K562 (cell line): Measurements from ENCODE around the gene TSPAN12. TPM values are rescaled to one million over a fixed set of nuclear protein-coding genes. Genes with fewer than 3 reads are reported as not detected.

Experiments used
- ATAC-seq: fragments of 200-7000 bp; cut with Tn5 transposase; 3 replicates; pipeline ENCODE4 v1.9.1; 2020; ENCODE audit warnings: moderate library complexity
- BruUV-seq: library from RNA; stranded (reverse); fragments of 400-500 nt; replicated peaks from 2 replicates; lab custom pipeline; 2021; lab: Mats Ljungman, UMichigan
- CTCF ChIA-PET: fragments of 300-600 bp; formaldehyde crosslinking; extraction: SDS; loops from one replicate; lab custom pipeline; 2021; ENCODE audit warnings: low intra/inter-chr PET ratio; lab: Yijun Ruan, JAX
- POLR2A ChIA-PET: fragments of 300-600, 350-650 bp; sonication (Branson Sonifier 250); formaldehyde crosslinking; extraction: SDS; loops from one replicate; lab custom pipeline; 2021; ENCODE audit warnings: antibody characterized with exemption, inconsistent platforms; lab: Yijun Ruan, JAX
- DNase-seq, 4 experiments: peaks; one replicate each; pipeline versions ENCODE4 v3.0.0 to v3.0.0-alpha.2; 2011 to 2018; ENCODE audit warnings: low spot score in 3 of 4, mixed read lengths in 3 of 4; ENCODE audit errors: extremely low read depth in 1 of 4
- FAIRE-seq: peaks from 2 replicates; lab custom pipeline; 2011; peaks lifted over from hg19 to GRCh38; lab: Jason Lieb, UNC
- H2AFZ ChIP-seq: 2 replicates; pipeline ENCODE4 v1.6.0; 2011; ENCODE audit warnings: low read depth, low read length, control low read depth, inconsistent platforms
- H3K27ac ChIP-seq: fragments of 200-600 bp; 3 replicates; pipeline ENCODE4 v1.8.0; 2011; ENCODE audit warnings: low read depth, mild to moderate bottlenecking, control low read depth, inconsistent platforms, low read length, moderate library complexity, mixed read lengths; ENCODE audit errors: extremely low read depth
- H3K27me3 ChIP-seq, 2 experiments: fragments of 300-600 bp in 1 of 2; 2 replicates in 1 of 2; 3 replicates in 1 of 2; pipeline versions ENCODE4 v1.6.0 to v1.8.0; 2011; ENCODE audit warnings: inconsistent platforms in 2 of 2, low read length in 2 of 2, mild to moderate bottlenecking in 1 of 2, mixed read lengths in 1 of 2, moderate library complexity in 1 of 2; ENCODE audit not compliant: control insufficient read depth in 2 of 2, insufficient read depth in 2 of 2
- H3K36me3 ChIP-seq: fragments of 300-600 bp; 3 replicates; pipeline ENCODE4 v1.8.0; 2011; ENCODE audit warnings: mild to moderate bottlenecking, low read length, inconsistent platforms; ENCODE audit not compliant: control insufficient read depth, insufficient read depth
- H3K4me1 ChIP-seq, 2 experiments: fragments of 200-600 bp in 1 of 2; replicated peaks in 1 of 2; 2 replicates in 1 of 2; 3 replicates in 1 of 2; pipeline versions ENCODE4 v1.5.1 to v1.8.0; 2011; ENCODE audit warnings: inconsistent platforms in 2 of 2, low read length in 2 of 2, mild to moderate bottlenecking in 1 of 2, mixed read lengths in 1 of 2, moderate library complexity in 1 of 2; ENCODE audit not compliant: control insufficient read depth in 2 of 2, insufficient read depth in 2 of 2
- H3K4me2 ChIP-seq: 2 replicates; pipeline ENCODE4 v1.6.1; 2011; ENCODE audit warnings: low read length, control low read depth, inconsistent platforms, mixed read lengths; ENCODE audit not compliant: insufficient read depth
- H3K4me3 ChIP-seq: fragments of 200-600 bp; sonication (generic), shearing (Covaris generic); 2 replicates; pipeline ENCODE4 v1.5.1; 2016; ENCODE audit warnings: control low read depth, inconsistent platforms
- H3K79me2 ChIP-seq: fragments of 200-600 bp; 3 replicates; pipeline ENCODE4 v1.8.0; 2011; ENCODE audit warnings: low read length, inconsistent platforms; ENCODE audit not compliant: control insufficient read depth, insufficient read depth
- H3K9ac ChIP-seq, 2 experiments: 2 replicates each; pipeline versions ENCODE4 v1.6.0 to v1.6.1; 2011; ENCODE audit warnings: low read depth in 2 of 2, low read length in 2 of 2, control low read depth in 1 of 2, inconsistent platforms in 1 of 2, mild to moderate bottlenecking in 1 of 2, mixed read lengths in 1 of 2; ENCODE audit not compliant: insufficient read depth in 1 of 2
- H3K9me1 ChIP-seq: one replicate; pipeline ENCODE4 v1.6.0; 2011; ENCODE audit warnings: inconsistent platforms, mild to moderate bottlenecking, low read length, moderate library complexity; ENCODE audit not compliant: control insufficient read depth, insufficient read depth
- H3K9me3 ChIP-seq: replicated peaks from 2 replicates; pipeline ENCODE4 v1.5.1; 2011; ENCODE audit warnings: low read depth, low read length, inconsistent platforms; ENCODE audit not compliant: control insufficient read depth, insufficient read depth
- H4K20me1 ChIP-seq: replicated peaks from 2 replicates; pipeline ENCODE4 v1.6.1; 2011; ENCODE audit warnings: low read length, inconsistent platforms, mixed read lengths; ENCODE audit not compliant: control insufficient read depth, insufficient read depth
- HDAC2 ChIP-seq: fragments of 450-650 bp; IDR thresholded peaks from 2 replicates; pipeline ENCODE4 v1.6.1; 2016; ENCODE audit warnings: mild to moderate bottlenecking
- NR1H2 ChIP-seq: sonication (generic); formaldehyde crosslinking; IDR thresholded peaks from 2 replicates; pipeline ENCODE4 v1.4.0; 2020; ENCODE audit warnings: mild to moderate bottlenecking, missing genetic modification reagents
- TAF7 ChIP-seq: fragments of 450-650 bp; IDR thresholded peaks from 2 replicates; pipeline ENCODE4 v1.6.1; 2016; ENCODE audit warnings: missing genetic modification characterization, missing compliant biosample characterization
- ZNF24 ChIP-seq: fragments of 450-650 bp; IDR thresholded peaks from 2 replicates; pipeline ENCODE4 v1.6.1; 2016
- ZNF785 ChIP-seq: fragments of 250-450 bp; sonication (Bioruptor Pico); IDR thresholded peaks from 2 replicates; pipeline ENCODE4 v1.4.0; 2020; ENCODE audit warnings: mild to moderate bottlenecking
- WGBS: fragments of 100-300 bp; shearing (Covaris generic); methylation state at CpG from one replicate; pipeline ENCODE4 v1.1.6; 2016; ENCODE audit warnings: low coverage, mixed read lengths; ENCODE audit not compliant: insufficient coverage; ENCODE audit errors: missing lambda C conversion rate; 5-methylcytosine and 5-hydroxymethylcytosine counted together
- in situ Hi-C: fragments of 300-500 bp; cut with MboI; formaldehyde crosslinking; loops from 4 replicates; pipeline ENCODE4 v1.15.0; 2018; ENCODE audit warnings: inconsistent platforms, mixed read lengths
- intact Hi-C: fragments of 100-400 bp; cut with micrococcal nuclease; formaldehyde crosslinking; loops from 2 replicates; pipeline ENCODE4 v1.14.2; 2022
- polyA plus RNA-seq, 8 experiments: library from polyadenylated mRNA; depleted of rRNA in 4 of 8; stranded (reverse) in 5 of 8; unstranded in 3 of 8; fragments of >200 nt; fragmentation: Nextera tagmentation in 2 of 8; fragmentation: Illumina TruSeq in 1 of 8; extraction: Ambion mirVana in 2 of 8; extraction: Trizol in 1 of 8; gene quantifications; 2 replicates each; pipeline versions ENCODE4 v1.2.1 to v1.2.3, GENCODE V29; 2011 to 2014; ENCODE audit warnings: inconsistent platforms in 1 of 8, missing spikeins in 1 of 8
- total RNA-seq, 7 experiments: library from RNA; depleted of rRNA in 6 of 7; stranded (reverse); fragments of >200 nt in 6 of 7; fragmentation: Illumina TruSeq in 2 of 7; extraction: Trizol in 2 of 7; gene quantifications; 2 replicates each; pipeline versions ENCODE4 v1.2.1 to v1.2.3, GENCODE V29; 2011 to 2021; ENCODE audit warnings: low replicate concordance in 1 of 7
- TF ChIP-seq, protein P1 (sequence below): fragments of 250-450 bp; sonication (Bioruptor Pico); IDR thresholded peaks from 2 replicates; pipeline ENCODE4 v1.9.0; 2021; ENCODE audit warnings: mild to moderate bottlenecking, inconsistent platforms
- TF ChIP-seq, protein P2 (sequence below): fragments of 250-450 bp; sonication (Bioruptor Pico); IDR thresholded peaks from 2 replicates; pipeline ENCODE4 v1.4.0; 2020
- TF ChIP-seq, protein P3 (sequence below), 3 experiments: IDR thresholded peaks in 2 of 3; conservative IDR thresholded peaks in 1 of 3; 2 replicates each; pipeline ENCODE4 v1.5.1; 2011 to 2012; ENCODE audit warnings: low read length in 3 of 3, mild to moderate bottlenecking in 3 of 3, control low read depth in 2 of 3, improper control_type of control experiment in 1 of 3, inconsistent platforms in 1 of 3, low read depth in 1 of 3, mixed read lengths in 1 of 3, moderate library complexity in 1 of 3; ENCODE audit not compliant: insufficient read depth in 2 of 3
- TF ChIP-seq, protein P4 (sequence below): fragments of 450-650 bp; IDR thresholded peaks from 2 replicates; pipeline ENCODE4 v1.6.1; 2017; ENCODE audit warnings: antibody characterized with exemption, mild to moderate bottlenecking

Gene TSPAN12
- total and polyA plus RNA-seq, 9 of the 15 experiments (the other 6 are each of a cell fraction or from before 2014, with no cell fraction given), result 0.13 to 1.7 (median 0.35) TPM; not detected in 1

DNA sequence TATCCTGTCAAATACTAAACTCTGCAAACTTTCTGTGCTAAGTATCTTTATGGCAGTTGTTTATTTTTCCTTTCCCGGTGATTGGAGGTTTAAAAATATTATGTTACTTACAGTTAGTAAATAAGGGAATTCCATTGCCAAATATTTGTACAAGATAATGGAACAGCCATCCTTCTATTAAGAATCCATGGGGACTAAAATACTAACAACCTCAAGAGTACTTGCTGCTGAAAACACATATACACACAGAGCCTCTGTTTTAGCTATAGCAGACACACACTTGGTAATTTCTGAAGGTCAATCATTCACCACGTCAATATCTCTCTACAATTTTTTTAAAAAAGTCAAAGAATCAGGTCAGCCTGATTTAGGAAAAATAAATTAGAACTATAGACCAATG is 32.4 kb downstream of the TSPAN12 start:
- DNase-seq, result no peak
- H2AFZ ChIP-seq, result no peak overlapping the region
- WGBS, result 0% methylated on average over 2 of the region's 2 CpGs

More for the DNA sequence above, 32.4 kb downstream of the TSPAN12 start:
- Histone ChIP-seq H3K36me3 (no peaks in the 10 kb centered on the region), H3K9ac (no peak overlapping the region), H3K4me2 (no peak overlapping the region), H3K79me2 (no peaks in the 10 kb centered on the region), H3K4me3 (no peak overlapping the region), H3K9me3 (no peaks in the 10 kb centered on the region), H4K20me1 (no peaks in the 10 kb centered on the region), H3K27me3 (peaks cover 4% of the 10 kb centered on the region in 2 experiments; a peak in 2 of 5 replicates), H3K9me1 (no peaks in the 10 kb centered on the region), H3K4me1 (no peaks in the 10 kb centered on the region), H3K27ac (no peak overlapping the region)
- intact Hi-C loops (no loop called here), in situ Hi-C loops (no loop called here)
- ChIA-PET CTCF (no interaction called here), POLR2A (no interaction called here)
- ATAC-seq, result no peak
- BruUV-seq, result no TSS peak
- FAIRE-seq, result no peak
- TF ChIP-seq, protein P1, sequence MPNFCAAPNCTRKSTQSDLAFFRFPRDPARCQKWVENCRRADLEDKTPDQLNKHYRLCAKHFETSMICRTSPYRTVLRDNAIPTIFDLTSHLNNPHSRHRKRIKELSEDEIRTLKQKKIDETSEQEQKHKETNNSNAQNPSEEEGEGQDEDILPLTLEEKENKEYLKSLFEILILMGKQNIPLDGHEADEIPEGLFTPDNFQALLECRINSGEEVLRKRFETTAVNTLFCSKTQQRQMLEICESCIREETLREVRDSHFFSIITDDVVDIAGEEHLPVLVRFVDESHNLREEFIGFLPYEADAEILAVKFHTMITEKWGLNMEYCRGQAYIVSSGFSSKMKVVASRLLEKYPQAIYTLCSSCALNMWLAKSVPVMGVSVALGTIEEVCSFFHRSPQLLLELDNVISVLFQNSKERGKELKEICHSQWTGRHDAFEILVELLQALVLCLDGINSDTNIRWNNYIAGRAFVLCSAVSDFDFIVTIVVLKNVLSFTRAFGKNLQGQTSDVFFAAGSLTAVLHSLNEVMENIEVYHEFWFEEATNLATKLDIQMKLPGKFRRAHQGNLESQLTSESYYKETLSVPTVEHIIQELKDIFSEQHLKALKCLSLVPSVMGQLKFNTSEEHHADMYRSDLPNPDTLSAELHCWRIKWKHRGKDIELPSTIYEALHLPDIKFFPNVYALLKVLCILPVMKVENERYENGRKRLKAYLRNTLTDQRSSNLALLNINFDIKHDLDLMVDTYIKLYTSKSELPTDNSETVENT, result no peak
- no peak for TF ChIP-seq TAF7
- no peak for TF ChIP-seq ZNF24
- TF ChIP-seq, protein P2, sequence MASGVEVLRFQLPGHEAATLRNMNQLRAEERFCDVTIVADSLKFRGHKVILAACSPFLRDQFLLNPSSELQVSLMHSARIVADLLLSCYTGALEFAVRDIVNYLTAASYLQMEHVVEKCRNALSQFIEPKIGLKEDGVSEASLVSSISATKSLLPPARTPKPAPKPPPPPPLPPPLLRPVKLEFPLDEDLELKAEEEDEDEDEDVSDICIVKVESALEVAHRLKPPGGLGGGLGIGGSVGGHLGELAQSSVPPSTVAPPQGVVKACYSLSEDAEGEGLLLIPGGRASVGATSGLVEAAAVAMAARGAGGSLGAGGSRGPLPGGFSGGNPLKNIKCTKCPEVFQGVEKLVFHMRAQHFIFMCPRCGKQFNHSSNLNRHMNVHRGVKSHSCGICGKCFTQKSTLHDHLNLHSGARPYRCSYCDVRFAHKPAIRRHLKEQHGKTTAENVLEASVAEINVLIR (CRISPR knock-in tag), result no peak
- no peak for TF ChIP-seq ZNF785
- no peak for TF ChIP-seq NR1H2 (CRISPR knock-in tag)
- TF ChIP-seq, protein P3, sequence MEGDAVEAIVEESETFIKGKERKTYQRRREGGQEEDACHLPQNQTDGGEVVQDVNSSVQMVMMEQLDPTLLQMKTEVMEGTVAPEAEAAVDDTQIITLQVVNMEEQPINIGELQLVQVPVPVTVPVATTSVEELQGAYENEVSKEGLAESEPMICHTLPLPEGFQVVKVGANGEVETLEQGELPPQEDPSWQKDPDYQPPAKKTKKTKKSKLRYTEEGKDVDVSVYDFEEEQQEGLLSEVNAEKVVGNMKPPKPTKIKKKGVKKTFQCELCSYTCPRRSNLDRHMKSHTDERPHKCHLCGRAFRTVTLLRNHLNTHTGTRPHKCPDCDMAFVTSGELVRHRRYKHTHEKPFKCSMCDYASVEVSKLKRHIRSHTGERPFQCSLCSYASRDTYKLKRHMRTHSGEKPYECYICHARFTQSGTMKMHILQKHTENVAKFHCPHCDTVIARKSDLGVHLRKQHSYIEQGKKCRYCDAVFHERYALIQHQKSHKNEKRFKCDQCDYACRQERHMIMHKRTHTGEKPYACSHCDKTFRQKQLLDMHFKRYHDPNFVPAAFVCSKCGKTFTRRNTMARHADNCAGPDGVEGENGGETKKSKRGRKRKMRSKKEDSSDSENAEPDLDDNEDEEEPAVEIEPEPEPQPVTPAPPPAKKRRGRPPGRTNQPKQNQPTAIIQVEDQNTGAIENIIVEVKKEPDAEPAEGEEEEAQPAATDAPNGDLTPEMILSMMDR (IDR thresholded peaks at IDR 0.05 in 2 of 3, conservative IDR thresholded peaks at IDR 0.05 in 1 of 3; ENCODE audit: insufficient read depth in 2 of 3, low read depth in 1 of 3, low read length in 3 of 3), result no peak
- TF ChIP-seq, protein P4, sequence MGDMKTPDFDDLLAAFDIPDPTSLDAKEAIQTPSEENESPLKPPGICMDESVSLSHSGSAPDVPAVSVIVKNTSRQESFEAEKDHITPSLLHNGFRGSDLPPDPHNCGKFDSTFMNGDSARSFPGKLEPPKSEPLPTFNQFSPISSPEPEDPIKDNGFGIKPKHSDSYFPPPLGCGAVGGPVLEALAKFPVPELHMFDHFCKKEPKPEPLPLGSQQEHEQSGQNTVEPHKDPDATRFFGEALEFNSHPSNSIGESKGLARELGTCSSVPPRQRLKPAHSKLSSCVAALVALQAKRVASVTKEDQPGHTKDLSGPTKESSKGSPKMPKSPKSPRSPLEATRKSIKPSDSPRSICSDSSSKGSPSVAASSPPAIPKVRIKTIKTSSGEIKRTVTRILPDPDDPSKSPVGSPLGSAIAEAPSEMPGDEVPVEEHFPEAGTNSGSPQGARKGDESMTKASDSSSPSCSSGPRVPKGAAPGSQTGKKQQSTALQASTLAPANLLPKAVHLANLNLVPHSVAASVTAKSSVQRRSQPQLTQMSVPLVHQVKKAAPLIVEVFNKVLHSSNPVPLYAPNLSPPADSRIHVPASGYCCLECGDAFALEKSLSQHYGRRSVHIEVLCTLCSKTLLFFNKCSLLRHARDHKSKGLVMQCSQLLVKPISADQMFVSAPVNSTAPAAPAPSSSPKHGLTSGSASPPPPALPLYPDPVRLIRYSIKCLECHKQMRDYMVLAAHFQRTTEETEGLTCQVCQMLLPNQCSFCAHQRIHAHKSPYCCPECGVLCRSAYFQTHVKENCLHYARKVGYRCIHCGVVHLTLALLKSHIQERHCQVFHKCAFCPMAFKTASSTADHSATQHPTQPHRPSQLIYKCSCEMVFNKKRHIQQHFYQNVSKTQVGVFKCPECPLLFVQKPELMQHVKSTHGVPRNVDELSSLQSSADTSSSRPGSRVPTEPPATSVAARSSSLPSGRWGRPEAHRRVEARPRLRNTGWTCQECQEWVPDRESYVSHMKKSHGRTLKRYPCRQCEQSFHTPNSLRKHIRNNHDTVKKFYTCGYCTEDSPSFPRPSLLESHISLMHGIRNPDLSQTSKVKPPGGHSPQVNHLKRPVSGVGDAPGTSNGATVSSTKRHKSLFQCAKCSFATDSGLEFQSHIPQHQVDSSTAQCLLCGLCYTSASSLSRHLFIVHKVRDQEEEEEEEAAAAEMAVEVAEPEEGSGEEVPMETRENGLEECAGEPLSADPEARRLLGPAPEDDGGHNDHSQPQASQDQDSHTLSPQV, result no peak
- TF ChIP-seq HDAC2, result no peak
